ENCODE results near the gene SIAH1.

DNA sequence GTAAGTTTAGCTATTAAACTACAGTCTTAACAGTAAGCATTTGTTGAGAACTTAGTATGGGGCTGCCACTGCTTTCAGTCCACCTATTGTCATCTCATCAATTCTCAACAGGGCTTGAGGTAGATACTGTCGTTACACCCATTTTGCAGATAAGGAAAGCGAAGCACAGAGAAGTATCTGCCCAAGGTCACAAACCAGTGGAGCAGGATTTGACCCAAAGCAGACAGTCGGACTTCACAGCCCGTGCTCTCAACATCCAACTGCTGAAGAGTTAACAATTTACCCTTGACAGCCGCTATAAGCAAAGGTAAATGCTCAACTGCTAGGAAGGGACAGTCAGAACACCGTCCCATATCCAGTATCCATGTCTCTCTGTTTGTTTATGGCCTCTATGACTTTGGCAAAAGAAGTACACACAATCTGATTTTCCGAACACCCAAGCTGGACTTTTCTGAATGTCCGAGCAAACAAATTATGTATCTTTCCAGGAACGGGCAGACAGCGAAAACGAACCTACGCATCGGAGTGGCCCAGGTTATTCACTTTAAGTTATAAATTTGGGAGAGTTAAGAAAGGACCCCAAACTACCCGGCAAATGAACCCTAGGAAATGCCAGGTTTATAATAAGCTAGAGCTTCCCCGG, 1.2 kb downstream of the SIAH1 start:
- TF ChIP-seq, protein P1, sequence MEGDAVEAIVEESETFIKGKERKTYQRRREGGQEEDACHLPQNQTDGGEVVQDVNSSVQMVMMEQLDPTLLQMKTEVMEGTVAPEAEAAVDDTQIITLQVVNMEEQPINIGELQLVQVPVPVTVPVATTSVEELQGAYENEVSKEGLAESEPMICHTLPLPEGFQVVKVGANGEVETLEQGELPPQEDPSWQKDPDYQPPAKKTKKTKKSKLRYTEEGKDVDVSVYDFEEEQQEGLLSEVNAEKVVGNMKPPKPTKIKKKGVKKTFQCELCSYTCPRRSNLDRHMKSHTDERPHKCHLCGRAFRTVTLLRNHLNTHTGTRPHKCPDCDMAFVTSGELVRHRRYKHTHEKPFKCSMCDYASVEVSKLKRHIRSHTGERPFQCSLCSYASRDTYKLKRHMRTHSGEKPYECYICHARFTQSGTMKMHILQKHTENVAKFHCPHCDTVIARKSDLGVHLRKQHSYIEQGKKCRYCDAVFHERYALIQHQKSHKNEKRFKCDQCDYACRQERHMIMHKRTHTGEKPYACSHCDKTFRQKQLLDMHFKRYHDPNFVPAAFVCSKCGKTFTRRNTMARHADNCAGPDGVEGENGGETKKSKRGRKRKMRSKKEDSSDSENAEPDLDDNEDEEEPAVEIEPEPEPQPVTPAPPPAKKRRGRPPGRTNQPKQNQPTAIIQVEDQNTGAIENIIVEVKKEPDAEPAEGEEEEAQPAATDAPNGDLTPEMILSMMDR (IDR thresholded peaks at IDR 0.05): no peak
- TF ChIP-seq POLR2A (IDR thresholded peaks at IDR 0.05): no peak
